WERI-Rb-1 (cell line): Measurements from ENCODE around the gene ACSS2.

Source experiments
- DNase-seq: peaks from one replicate; pipeline ENCODE4 v3.0.0-alpha.2; 2020
- H3K27ac ChIP-seq: fragments of 250-450 bp; sonication (Bioruptor Pico); 2 replicates; pipeline ENCODE4 v1.5.1; 2020; ENCODE audit warnings: mild to moderate bottlenecking, moderate library complexity
- H3K27me3 ChIP-seq: fragments of 250-450 bp; sonication (Bioruptor Pico); 2 replicates; pipeline ENCODE4 v1.5.1; 2021; ENCODE audit warnings: mild to moderate bottlenecking, low read depth, moderate library complexity; ENCODE audit not compliant: insufficient read depth, severe bottlenecking
- H3K36me3 ChIP-seq: fragments of 250-450 bp; sonication (Bioruptor Pico); 2 replicates; pipeline ENCODE4 v1.5.1; 2020; ENCODE audit warnings: mild to moderate bottlenecking, moderate library complexity
- H3K4me3 ChIP-seq: 2 replicates; pipeline ENCODE4 v1.5.1; 2011; ENCODE audit warnings: low read depth, mild to moderate bottlenecking, control low read depth, low read length
- H3K9me3 ChIP-seq: fragments of 250-450 bp; sonication (Bioruptor Pico); 2 replicates; pipeline ENCODE4 v1.5.1; 2021; ENCODE audit warnings: mild to moderate bottlenecking, moderate library complexity; ENCODE audit not compliant: severe bottlenecking
- TF ChIP-seq, protein P1 (sequence below): IDR thresholded peaks from 2 replicates; pipeline ENCODE4 v1.5.1; 2011; ENCODE audit warnings: low read depth, mild to moderate bottlenecking, control low read depth, inconsistent platforms, low read length

Gene ACSS2

DNA sequence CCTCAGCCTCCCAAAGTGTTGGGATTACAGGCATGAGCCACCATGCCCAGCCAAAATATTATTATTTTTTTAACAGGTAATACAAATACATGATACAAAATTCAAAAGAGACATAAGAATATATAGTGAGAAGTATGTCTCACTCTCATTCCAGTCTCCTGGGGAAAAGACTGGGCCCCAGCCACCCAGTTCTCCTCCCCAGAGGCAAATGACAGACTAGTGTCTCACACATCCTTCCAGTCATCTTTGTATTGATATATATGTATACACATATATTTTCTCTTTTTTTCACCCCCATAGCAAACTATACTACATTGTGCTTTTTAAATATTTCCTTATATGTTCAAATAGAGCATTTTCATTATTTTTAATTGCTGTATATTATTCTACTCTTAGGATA lies 70.9 kb downstream of the ACSS2 start:
- no peaks in the 10 kb centered on the region for H3K27me3 ChIP-seq
- TF ChIP-seq, protein P1, sequence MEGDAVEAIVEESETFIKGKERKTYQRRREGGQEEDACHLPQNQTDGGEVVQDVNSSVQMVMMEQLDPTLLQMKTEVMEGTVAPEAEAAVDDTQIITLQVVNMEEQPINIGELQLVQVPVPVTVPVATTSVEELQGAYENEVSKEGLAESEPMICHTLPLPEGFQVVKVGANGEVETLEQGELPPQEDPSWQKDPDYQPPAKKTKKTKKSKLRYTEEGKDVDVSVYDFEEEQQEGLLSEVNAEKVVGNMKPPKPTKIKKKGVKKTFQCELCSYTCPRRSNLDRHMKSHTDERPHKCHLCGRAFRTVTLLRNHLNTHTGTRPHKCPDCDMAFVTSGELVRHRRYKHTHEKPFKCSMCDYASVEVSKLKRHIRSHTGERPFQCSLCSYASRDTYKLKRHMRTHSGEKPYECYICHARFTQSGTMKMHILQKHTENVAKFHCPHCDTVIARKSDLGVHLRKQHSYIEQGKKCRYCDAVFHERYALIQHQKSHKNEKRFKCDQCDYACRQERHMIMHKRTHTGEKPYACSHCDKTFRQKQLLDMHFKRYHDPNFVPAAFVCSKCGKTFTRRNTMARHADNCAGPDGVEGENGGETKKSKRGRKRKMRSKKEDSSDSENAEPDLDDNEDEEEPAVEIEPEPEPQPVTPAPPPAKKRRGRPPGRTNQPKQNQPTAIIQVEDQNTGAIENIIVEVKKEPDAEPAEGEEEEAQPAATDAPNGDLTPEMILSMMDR: no peak
- peaks cover 55% of the 10 kb centered on the region for H3K36me3 ChIP-seq
- H3K27ac ChIP-seq: no peak overlapping the region
- DNase-seq: no peak
- H3K9me3 ChIP-seq: no peaks in the 10 kb centered on the region
- no peak overlapping the region for H3K4me3 ChIP-seq

DNA sequence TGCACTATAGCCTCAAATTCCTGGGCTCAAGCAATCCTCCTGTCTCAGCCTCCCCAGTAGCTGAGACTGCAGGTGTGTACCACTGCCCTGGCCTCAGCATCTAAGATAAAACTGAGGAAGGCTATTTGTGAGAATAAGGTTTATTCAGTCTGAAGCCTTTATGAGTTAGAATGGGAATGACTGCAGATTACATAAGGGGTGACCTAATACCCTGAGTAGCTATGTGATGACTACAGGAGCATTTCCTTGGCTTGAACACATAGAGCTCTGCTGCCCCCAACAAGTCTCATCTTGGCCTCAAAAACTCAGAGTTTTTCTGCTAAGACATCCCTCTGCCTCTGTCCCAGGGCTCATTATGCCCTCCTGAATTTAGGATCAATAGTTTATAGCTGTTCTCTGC lies 71.6 kb downstream of the ACSS2 start:
- DNase-seq: no peak
- H3K9me3 ChIP-seq: no peaks in the 10 kb centered on the region
- no peak overlapping the region for H3K27ac ChIP-seq
- TF ChIP-seq, protein P1: no peak
- peaks cover 49% of the 10 kb centered on the region for H3K36me3 ChIP-seq
- no peaks in the 10 kb centered on the region for H3K27me3 ChIP-seq
- no peak overlapping the region for H3K4me3 ChIP-seq

DNA sequence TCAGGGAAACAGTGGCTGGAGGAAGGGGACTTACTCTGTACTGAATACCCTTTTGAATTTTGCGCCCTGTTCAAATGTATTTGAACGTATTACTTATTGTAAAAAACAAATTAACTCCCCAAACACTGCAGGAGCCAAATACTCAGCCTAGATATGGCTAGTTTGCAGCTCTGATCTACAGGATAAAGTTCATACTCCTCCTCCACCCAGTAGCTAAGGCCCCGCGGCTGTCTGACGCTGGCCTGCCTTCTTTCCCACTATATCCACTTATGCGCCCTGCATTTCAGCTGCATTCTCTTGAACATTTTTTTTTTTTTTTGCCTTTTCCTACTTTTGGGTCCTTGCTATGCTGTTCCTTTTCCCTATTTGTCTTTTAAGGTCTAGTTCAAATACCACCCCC lies 72.7 kb downstream of the ACSS2 start:
- H3K36me3 ChIP-seq: peaks cover 39% of the 10 kb centered on the region
- DNase-seq: no peak
- H3K27ac ChIP-seq: no peak overlapping the region
- H3K9me3 ChIP-seq: no peaks in the 10 kb centered on the region
- H3K27me3 ChIP-seq: no peaks in the 10 kb centered on the region
- TF ChIP-seq, protein P1: no peak
- no peak overlapping the region for H3K4me3 ChIP-seq

DNA sequence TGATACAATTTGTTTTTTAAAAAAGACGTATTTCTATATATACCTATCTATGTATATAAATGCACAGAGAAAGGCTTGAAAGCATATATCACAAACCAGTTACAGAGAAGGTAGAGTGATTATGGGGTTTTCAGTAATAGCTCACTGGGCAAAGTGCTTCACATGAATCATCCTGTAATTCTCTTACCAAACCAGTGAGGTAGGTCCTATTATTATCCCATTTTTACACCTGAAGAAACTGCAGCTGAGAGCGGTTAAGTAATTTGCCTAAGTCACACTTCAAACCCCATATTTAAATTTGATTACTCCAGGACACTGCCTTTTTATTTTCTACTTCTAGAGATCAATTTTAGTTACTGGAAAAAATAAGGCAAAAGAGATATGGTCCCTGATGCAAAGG lies 74.8 kb downstream of the ACSS2 start:
- no peaks in the 10 kb centered on the region for H3K27me3 ChIP-seq
- no peak for DNase-seq
- H3K9me3 ChIP-seq: no peaks in the 10 kb centered on the region
- peaks cover 25% of the 10 kb centered on the region for H3K36me3 ChIP-seq
- H3K27ac ChIP-seq: no peak overlapping the region
- no peak overlapping the region for H3K4me3 ChIP-seq
- TF ChIP-seq, protein P1: no peak

DNA sequence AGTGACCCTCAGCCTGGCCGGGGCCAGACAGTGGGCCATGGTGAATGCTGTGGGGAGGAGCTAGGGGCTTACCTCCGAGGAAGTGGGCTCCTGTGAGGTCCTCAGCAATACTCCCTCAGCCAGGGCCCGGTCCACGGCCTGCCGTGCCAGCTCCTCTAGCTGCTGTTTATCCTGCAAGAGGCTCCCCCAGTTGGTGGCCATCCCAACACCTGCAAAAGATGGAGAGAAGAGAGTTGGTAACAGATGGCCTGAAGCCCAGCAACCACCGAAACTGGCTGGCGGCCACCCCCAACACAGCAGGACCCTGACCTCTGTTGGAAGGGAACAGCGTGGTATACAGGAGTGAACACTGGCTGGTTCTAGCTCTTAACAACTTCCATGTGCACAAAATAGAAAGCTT lies 75.2 kb downstream of the ACSS2 start:
- no peaks in the 10 kb centered on the region for H3K9me3 ChIP-seq
- H3K27ac ChIP-seq: no peak overlapping the region
- H3K36me3 ChIP-seq: peaks cover 24% of the 10 kb centered on the region
- TF ChIP-seq, protein P1: no peak
- no peak for DNase-seq
- H3K4me3 ChIP-seq: no peak overlapping the region
- H3K27me3 ChIP-seq: no peaks in the 10 kb centered on the region

DNA sequence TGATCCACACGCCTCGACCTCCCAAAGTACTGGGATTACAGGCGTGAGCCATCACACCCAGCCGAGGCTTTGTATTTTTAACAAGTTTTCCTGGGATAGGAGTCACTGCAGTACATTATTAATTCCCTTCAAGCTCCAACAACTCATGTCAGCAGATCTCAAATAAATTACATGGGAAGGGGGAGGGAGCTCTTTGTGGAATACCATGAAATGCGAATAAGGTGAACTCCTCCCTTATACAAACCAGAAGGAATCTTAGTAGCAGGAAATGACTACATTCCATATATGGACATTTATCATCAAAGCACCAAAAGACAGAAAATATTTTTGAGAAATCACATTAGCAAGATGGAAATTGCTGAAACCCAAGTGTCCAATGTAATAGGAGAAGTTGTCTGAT lies 76.3 kb downstream of the ACSS2 start:
- Histone ChIP-seq H3K36me3 (peaks cover 17% of the 10 kb centered on the region), H3K27me3 (no peaks in the 10 kb centered on the region), H3K27ac (no peak overlapping the region), H3K4me3 (no peak overlapping the region), H3K9me3 (no peaks in the 10 kb centered on the region)
- TF ChIP-seq, protein P1: no peak
- DNase-seq: no peak
